ENCODE measurements around the gene DNAH14. TPM values are rescaled to one million over a fixed set of nuclear protein-coding genes. Genes with fewer than 3 reads are reported as not detected.

DNAH14 gene
- total and polyA plus RNA-seq, 9 of the 15 experiments (the other 6 are each of a cell fraction or from before 2014, with no cell fraction given): 58.4 to 142 (median 98.4) TPM

DNA sequence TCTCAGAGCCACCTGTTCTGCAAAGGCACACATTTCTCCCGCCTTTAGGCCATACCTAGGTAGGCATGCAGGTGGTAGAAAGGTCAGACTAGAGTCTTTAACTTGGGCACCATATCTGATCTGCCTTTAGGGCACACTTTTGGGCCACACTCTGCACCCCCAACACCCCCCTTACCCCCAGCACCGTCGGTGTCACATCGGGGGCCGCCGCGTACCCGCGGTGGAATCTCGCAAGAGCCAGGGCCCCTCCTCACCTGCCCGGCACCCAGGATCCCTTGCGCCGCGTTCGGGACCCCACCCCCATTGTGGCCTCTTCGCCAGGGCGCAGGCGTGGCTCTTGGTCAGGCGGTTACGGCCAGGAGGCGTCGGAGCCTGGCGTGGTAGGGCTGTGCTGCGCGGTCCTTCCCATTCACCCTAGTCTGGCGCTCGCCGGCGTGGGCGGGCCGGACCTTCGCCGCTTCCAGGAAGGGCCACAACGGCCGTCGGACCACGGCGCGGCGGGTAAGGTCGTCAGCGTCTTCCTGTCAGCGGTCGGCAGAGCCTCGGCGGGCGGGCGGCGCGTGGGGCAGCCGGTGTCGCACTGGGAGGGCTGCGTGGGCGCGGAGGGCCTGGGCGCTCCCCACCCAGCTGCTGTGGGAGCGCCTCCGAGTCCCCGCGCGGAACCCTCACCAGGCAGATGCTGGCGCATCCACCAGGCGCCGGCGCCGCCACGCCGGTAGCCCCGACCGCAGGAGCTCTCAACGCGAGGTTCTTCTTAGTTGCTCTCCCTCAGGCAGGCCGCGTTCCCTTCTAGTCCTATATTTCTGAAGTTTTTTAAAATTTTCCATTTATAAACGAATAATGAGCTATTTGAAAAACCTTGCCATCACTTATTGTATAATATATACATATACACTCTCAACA, at the start of gene DNAH14 (continued):
- TF ChIP-seq ZNF140 (CRISPR knock-in tag; IDR thresholded peaks at IDR 0.05) (no peak), SREBF2 (CRISPR knock-in tag; IDR thresholded peaks at IDR 0.05) (no peak), HMG20B (CRISPR knock-in tag; IDR thresholded peaks at IDR 0.05) (no peak), RHOXF2B (CRISPR knock-in tag; conservative IDR thresholded peaks at IDR 0.05) (no peak), ZSCAN32 (CRISPR knock-in tag; IDR thresholded peaks at IDR 0.05) (no peak), HDAC3 (IDR thresholded peaks at IDR 0.05; ENCODE audit: borderline replicate concordance, partially characterized antibody) (no peak), KLF13 (tag; IDR thresholded peaks at IDR 0.05; ENCODE audit: borderline replicate concordance, low read depth) (0 out of 2 replicates have a peak, but pooled peaks have one; percentile 10), CBX2 (IDR thresholded peaks at IDR 0.05; ENCODE audit: insufficient read depth, low read length, poor library complexity, severe bottlenecking) (no peak), HCFC1 (IDR thresholded peaks at IDR 0.05; ENCODE audit: low read depth, low read length) (peak; percentile 50), OTX1 (CRISPR knock-in tag; IDR thresholded peaks at IDR 0.05) (no peak), ZNF232 (CRISPR knock-in tag; IDR thresholded peaks at IDR 0.05) (peak; percentile 86), PHF8 (IDR thresholded peaks at IDR 0.05; ENCODE audit: borderline replicate concordance, low read length) (peak; percentile 90), KLF6 (CRISPR knock-in tag; IDR thresholded peaks at IDR 0.05; ENCODE audit: borderline replicate concordance) (no peak), MED1 (CRISPR knock-in tag; IDR thresholded peaks at IDR 0.05; ENCODE audit: borderline replicate concordance) (no peak), FUS (optimal IDR thresholded peaks at IDR 0.05; ENCODE audit: low read depth, low read length) (peak; percentile 83), PHF21A (IDR thresholded peaks at IDR 0.05; ENCODE audit: borderline replicate concordance, low read depth) (no peak)
- TF ChIP-seq, protein P1, sequence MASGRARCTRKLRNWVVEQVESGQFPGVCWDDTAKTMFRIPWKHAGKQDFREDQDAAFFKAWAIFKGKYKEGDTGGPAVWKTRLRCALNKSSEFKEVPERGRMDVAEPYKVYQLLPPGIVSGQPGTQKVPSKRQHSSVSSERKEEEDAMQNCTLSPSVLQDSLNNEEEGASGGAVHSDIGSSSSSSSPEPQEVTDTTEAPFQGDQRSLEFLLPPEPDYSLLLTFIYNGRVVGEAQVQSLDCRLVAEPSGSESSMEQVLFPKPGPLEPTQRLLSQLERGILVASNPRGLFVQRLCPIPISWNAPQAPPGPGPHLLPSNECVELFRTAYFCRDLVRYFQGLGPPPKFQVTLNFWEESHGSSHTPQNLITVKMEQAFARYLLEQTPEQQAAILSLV (tag; IDR thresholded peaks at IDR 0.05): no peak
- TF ChIP-seq, protein P2, sequence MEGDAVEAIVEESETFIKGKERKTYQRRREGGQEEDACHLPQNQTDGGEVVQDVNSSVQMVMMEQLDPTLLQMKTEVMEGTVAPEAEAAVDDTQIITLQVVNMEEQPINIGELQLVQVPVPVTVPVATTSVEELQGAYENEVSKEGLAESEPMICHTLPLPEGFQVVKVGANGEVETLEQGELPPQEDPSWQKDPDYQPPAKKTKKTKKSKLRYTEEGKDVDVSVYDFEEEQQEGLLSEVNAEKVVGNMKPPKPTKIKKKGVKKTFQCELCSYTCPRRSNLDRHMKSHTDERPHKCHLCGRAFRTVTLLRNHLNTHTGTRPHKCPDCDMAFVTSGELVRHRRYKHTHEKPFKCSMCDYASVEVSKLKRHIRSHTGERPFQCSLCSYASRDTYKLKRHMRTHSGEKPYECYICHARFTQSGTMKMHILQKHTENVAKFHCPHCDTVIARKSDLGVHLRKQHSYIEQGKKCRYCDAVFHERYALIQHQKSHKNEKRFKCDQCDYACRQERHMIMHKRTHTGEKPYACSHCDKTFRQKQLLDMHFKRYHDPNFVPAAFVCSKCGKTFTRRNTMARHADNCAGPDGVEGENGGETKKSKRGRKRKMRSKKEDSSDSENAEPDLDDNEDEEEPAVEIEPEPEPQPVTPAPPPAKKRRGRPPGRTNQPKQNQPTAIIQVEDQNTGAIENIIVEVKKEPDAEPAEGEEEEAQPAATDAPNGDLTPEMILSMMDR (IDR thresholded peaks at IDR 0.05 in 2 of 3, conservative IDR thresholded peaks at IDR 0.05 in 1 of 3; ENCODE audit: insufficient read depth in 2 of 3, low read depth in 1 of 3, low read length in 3 of 3): no peak
- TF ChIP-seq, protein P3, sequence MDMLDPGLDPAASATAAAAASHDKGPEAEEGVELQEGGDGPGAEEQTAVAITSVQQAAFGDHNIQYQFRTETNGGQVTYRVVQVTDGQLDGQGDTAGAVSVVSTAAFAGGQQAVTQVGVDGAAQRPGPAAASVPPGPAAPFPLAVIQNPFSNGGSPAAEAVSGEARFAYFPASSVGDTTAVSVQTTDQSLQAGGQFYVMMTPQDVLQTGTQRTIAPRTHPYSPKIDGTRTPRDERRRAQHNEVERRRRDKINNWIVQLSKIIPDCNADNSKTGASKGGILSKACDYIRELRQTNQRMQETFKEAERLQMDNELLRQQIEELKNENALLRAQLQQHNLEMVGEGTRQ (CRISPR knock-in tag; IDR thresholded peaks at IDR 0.05): no peak
- TF ChIP-seq, protein P4, sequence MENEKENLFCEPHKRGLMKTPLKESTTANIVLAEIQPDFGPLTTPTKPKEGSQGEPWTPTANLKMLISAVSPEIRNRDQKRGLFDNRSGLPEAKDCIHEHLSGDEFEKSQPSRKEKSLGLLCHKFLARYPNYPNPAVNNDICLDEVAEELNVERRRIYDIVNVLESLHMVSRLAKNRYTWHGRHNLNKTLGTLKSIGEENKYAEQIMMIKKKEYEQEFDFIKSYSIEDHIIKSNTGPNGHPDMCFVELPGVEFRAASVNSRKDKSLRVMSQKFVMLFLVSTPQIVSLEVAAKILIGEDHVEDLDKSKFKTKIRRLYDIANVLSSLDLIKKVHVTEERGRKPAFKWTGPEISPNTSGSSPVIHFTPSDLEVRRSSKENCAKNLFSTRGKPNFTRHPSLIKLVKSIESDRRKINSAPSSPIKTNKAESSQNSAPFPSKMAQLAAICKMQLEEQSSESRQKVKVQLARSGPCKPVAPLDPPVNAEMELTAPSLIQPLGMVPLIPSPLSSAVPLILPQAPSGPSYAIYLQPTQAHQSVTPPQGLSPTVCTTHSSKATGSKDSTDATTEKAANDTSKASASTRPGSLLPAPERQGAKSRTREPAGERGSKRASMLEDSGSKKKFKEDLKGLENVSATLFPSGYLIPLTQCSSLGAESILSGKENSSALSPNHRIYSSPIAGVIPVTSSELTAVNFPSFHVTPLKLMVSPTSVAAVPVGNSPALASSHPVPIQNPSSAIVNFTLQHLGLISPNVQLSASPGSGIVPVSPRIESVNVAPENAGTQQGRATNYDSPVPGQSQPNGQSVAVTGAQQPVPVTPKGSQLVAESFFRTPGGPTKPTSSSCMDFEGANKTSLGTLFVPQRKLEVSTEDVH (IDR thresholded peaks at IDR 0.05; ENCODE audit: low read depth, partially characterized antibody): no peak

All from K562 (cell line).